HG02970 (cell line): ENCODE results near the gene CCSER1.
"Not testable (repeated sequence)": the region's sequence is repeated elsewhere in the genome, so short reads cannot be mapped to it uniquely, and the experiment has no call there.

ENCODE experiments used
- ATAC-seq: cut with Tn5 transposase; IDR thresholded peaks from one replicate; pipeline ENCODE4 v1.9.1; 2021; ENCODE audit warnings: mild to moderate bottlenecking, moderate library complexity, moderate number of reproducible peaks; ENCODE audit not compliant: unreplicated experiment, low FRiP score

The CCSER1 gene

DNA sequence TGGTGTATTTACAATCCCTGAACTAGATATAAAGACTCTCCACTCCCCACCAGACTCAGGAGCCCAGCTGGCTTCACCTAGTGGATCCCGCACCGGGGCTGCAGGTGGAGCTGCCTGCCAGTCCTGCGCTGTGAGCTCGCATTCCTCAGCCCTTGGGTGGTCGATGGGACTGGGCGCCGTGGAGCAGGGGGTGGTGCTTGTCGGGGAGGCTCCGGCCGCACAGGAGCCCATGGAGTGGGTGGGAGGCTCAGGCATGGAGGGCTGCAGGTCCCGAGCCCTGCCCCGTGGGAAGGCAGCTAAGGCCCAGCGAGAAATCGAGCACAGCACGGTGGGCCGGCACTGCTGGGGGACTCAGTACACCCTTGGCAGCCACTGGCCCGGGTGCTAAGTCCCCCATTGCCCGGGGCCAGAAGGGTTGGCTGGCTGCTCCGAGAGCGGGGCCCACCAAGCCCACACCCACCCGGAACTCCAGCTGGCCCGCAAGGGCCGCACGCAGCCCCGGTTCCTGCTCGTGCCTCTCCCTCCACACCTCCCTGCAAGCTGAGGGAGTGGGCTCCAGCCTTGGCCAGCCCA lies 1090.7 kb downstream of the CCSER1 start:
- not testable (repeated sequence) for ATAC-seq

DNA sequence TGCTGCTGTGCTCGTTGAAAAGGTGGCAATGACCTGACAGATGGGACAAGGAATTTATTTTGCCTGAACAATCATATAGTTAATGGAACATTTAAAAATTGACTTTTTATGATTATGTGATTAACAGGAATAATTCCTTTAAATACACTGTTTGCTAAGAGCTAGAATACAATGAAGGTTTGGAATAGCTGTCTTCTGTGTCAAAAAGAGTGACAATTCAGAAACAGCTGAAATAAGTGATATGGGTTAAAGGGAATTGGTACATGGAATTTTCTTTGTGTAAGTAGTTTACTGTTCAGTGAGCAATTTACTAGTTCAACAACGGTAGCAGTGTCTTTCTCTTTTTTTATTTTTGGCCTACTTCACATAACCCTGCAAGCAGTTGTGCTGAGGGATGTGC lies 1093.1 kb downstream of the CCSER1 start:
- no peak for ATAC-seq

DNA sequence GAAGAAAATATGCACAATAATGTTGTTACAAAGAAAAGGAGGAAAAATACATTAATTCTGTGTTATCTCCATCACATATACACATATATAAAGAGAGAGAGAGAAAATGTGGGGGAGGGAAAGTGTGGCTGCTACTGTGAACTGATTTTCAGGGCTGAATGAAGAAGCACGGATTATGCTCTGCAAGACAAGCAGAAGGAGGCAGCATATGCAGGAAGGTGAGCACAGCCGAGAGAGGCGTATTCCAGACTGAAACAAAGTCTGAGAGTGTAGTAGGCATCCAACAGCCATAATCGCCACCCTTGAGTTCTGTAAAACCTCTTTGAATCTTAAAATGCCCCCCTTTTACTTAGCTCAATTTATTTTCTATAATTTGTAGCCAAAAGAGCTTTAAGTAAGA lies 1094.8 kb downstream of the CCSER1 start:
- ATAC-seq: no peak

DNA sequence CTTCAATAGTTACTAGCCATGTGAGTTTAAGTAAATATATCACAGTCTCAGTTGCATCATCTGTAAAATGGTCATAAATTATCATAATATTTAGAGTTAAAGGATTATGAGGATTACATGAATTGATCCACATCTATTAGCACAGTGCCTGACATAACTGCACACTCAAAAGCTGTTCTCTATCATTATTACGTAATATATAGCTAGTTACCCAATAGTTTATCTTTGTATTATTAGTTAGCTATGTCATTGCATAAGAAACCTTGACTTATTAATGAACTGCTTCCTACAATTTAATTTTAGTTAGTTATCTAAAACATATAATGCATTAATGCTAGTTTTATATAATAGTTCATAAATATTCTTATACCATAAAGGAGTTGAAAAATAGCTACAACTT lies 1099.7 kb downstream of the CCSER1 start:
- ATAC-seq: no peak

DNA sequence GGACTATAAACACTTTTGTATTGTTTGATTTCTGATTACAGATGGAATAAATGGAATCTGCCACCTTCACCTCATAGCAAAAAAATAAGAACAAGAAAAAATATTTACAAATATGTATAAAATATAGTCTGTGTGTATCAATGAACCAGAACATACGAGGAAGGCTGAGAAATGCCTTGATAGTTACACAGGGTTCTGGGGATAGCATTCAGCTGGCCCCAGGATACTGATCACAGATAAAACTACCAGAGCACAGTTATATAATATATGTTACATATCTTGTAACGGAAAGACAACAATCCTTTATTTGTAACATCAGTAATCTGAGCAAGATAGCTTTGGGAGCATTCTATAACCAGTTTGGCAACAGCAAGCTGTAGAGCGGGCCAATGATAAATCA lies 1101.5 kb downstream of the CCSER1 start:
- ATAC-seq: no peak

DNA sequence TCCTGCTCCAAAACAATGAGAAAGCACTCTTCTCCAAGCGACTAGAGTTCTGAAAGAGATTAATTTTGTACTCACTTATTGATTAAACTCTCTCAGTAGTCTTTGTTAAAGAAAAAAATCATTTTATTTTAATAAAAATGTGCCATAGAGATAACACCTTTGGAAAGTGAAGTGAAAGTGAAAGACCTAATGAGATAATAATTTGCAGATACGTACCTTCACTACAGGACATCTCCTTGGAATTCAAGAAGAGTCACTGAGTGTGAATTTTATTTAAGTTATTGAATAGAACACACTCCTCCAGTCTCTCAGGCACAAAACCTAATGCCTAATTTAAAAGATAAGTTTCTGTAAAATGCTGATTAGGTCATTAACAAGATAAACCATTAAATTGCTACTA lies 1106.0 kb downstream of the CCSER1 start:
- ATAC-seq: no peak

DNA sequence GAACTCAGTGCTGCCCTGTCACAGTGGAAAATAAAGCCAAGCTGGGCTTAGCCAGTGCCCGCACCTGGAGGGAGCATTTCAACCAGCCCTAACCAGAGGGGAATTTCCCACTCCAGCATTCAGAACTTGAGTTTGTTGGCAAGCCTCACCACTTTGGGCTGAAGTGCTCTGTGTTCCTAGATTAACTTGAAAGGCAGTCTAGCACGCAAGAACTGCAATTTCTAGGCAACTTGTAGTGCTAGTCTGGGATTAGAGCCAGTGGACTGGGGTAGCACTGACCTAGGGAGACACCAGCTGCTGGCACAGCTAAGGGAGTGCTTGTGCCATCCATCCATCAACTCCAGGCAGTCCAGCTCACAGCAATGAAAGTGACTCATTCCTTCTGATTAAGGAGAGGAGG lies 1115.9 kb downstream of the CCSER1 start:
- no peak for ATAC-seq

DNA sequence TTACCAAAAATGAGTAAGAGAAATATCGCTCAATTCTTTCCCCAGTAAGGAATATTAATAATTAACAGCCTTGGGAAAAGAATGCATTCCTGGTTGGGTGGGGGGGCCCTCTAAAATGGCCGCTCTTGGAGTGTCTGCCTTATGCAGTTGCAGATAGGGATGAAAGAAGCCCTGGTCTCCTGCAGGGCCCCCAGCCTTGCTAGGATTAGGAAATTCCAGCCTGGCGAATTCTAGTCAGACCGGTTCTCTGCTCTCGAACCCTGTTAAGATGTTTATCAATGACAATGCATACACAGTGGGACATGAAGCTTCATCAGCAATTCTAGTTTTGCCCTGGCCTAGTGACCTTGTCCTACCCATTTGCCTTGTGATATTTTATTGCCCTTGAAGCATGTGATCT lies 1128.8 kb downstream of the CCSER1 start:
- ATAC-seq: no peak

DNA sequence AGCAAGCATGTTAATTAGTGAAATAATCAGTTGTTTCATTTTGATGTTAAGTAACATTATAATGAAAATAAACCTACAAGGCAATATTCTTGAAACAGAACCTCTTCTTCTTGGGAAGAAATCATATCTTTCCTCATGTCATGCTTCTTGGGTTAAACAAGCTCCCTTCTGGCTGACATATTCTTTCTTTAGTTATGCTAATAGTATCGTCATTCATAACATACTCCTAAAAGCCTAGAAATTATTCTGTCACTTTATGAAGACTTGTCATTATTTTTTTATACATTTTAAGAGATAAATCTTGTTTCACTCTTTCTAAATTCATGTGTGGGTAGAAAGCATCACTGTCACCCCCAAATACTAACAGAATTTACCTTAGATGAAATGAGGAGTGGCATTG lies 1129.6 kb downstream of the CCSER1 start:
- ATAC-seq: no peak

DNA sequence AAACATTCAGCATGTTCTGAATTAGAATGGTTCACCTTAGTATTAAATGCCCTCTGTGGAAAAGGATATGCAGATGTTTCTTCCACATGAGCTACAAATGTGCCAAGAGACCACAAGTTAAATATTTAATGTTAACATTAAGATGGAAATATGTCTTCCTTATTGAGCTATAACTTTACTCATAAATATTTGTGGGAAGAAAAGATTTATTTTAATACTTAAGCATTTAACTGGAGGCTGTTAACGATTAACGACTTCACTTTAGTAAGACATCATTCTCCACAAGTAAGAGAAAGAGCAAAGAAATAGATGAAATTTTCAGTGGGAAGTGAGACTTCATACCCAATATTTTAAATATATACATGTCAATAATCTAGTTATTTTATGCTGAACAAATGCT lies 1130.5 kb downstream of the CCSER1 start:
- ATAC-seq: no peak

DNA sequence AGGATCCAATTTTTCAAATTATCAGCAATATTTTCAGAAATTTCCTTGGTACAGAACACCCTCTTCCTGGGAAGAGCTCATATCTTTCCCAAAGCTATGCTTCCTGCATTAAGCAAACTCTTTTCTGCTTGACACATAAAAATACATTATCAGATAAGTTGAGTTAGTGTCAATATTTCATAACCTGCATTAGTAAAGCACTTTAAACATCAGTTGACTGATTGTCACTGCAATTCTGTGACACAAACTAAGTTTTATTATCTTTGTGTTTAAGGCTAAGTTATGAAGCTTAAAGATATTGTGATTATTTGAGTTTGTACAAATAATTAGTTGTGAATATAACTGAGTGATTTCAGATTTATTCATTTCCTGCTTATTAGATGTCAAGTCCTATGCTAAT lies 1131.1 kb downstream of the CCSER1 start:
- ATAC-seq: no peak

DNA sequence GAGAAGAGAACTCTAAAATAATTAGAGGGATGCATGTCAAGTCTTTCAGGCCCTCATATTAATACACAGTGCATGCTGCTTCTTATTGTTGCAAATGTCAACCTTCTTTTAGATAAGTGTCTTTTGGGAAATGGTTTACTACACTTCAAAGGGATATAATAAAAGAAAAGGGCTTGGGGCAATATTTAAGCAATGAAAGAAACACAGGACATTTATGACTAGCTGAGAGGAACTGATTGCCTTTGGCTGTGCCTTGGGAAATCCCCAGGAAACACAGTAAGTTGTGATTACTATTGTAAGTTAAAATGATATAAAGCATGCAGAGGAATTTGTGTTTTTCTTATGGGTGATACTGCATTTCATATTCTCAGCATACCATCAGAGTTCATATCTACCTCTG lies 1140.3 kb downstream of the CCSER1 start:
- ATAC-seq: no peak

DNA sequence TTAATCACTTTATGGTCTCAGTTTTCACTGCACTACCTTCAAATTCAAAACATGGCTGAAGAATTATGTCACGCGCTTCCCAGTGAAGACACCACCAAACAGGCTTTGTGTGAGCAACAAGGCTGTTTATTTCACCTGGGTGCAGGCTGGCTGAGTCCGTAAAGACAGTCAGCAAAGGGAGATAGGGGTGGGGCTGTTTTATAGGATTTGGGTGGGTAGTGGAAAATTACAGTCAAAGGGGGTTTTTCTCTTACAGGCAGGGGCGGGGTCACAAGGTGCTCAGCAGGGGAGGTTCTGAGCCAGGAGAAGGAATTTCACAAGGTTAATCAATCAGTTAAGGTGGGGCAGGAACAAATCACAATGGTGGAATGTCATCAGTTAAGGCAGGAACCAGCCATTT lies 1141.3 kb downstream of the CCSER1 start:
- not testable (repeated sequence) for ATAC-seq

DNA sequence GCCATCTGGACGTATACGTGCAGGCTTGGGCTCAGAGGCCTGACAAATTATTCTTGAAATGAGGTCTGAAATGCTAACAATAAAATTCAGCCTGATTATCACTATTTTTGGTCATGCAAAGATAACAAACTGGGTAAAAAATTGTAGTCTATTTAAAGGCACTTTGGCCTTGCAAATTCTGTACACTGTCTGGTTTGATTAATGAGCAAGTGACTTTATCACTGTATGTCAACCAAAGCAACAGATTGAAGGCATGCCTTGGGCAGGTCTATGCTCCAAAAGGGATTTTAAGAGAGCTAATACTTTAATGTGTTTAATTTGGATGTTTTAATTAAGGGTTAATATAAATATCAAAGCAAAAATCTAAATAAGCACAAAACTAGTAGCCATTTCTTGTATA lies 1141.7 kb downstream of the CCSER1 start:
- ATAC-seq: no peak

DNA sequence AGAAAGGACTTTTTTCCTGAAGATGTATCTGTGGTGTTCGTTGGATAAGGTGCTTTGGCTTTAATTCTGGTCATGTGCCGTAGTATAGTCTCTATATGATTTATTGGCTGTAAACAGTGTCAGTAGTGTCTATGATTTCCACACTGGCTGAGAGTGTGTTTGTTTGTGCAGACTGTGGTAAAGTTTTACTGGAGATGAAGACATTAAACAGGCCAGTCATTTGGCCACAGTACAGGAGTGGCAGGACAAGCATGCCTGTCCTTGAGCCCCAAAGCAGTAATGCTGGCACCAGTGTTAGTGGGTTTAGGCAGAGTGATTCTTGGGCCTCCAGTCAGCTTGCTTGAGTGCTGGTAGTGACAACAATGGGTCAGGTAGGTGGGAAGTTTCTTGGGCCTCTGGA lies 1152.7 kb downstream of the CCSER1 start:
- no peak for ATAC-seq

DNA sequence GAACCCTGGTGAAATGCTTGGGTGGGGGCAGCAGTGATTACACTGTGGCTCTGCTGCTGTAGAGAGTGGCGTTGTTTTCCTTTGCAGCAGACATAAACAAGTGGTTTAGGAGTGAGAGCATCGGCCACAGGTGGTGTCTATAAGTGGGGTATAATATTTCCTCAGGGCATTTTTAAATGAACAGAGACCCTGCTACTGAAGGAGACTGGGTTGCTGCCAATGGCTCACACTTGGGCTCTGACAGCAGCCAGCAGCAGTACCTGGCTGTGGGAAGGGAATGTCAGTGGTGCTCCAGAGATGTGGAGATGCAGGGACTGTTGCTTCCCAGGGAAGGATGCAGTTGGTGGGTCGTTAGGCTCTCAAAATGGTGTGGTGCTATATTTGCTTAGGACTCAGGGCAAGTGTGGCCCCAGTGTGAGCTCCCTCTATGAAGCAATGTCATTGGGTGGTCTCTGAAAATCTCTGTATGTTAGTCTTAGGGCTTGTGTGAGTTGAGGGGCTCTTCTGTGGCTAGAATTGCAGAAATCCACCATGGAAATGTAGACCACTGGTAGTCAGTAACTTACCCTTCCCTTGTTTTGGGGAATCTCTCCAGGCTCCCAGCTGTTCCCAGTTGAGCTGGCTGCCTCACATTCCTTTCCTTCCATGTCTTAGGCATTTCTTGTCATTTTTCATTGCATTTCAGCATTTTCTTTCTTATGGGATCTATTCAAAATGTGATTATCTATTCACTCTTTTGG lies 1153.5 kb downstream of the CCSER1 start:
- ATAC-seq: no peak

DNA sequence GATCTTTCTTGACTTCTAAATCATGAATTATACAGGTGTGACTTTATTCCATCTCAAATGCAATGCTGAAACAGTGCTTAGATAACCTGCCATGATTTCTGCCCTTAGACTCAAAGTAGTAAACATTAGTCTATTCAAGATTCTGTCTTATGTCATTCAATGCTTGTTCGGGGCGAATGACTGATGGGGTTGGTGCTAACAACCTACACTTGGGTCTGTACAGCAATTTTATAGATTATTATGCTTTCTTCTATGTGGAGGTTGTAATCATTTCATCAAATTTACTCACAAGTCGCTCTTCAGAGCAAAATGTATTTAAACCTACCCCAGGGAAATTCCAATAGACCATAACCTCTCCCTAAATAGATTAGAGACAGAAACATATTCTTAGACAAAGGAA lies 1155.0 kb downstream of the CCSER1 start:
- no peak for ATAC-seq

DNA sequence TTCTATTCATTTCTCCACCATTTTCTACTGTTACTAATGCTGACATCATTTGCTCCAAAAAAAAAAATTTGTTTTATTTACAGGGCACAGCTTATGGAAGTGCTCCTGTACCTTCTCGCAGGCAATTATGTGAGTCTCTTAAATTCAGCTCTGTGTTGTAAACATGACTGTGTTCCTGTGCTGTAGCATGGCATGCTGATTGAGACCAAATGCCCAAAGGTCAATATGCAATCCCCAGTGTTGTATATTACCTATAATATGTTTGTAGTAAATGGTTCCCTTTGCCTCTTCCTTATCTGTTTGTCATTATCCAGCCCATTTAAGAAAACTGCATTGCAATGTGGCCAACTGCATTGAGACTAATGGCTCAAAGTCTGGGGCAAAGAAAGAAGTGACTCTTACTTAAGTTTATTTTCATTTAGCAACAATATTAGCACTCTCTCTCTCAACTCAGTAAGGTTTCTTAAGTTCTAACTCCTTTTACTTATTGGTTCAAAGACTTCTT lies 1156.6 kb downstream of the CCSER1 start:
- ATAC-seq: no peak

DNA sequence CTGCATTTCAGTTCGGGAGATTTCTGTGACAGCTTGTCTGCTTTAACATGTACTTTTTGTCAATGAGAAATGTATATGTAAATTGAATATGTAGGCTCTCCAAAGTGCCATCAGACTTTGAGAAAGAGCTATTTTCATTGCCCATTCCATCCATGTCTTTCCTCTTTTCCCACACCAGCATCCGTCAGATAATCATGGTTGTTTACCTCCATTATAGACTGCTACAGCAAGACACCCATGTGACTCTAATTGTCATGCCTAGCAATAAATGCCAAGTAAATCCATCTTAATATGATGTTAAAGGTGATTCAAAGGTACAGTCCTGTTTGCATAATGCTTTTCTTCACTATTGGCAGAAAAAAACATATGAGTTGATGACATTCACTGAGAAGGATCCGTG lies 1157.3 kb downstream of the CCSER1 start:
- no peak for ATAC-seq

DNA sequence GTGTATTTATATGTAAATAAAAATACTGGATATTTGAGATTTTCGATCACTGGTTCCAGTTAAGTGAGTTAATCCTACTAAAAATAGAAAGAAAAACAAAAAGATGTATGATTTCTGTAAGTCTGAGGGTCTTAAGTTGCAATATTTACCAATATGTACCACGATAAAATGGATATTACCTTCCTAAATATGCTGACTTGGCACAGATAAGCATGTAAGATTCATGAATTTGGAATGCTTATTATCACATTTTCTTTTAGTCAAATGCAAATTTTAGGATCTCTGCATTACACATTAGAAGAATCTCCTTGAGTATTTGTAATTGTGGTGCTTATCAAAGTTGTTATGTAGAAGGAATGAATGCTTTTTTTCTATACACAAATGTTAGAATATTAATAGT lies 1158.3 kb downstream of the CCSER1 start:
- no peak for ATAC-seq

DNA sequence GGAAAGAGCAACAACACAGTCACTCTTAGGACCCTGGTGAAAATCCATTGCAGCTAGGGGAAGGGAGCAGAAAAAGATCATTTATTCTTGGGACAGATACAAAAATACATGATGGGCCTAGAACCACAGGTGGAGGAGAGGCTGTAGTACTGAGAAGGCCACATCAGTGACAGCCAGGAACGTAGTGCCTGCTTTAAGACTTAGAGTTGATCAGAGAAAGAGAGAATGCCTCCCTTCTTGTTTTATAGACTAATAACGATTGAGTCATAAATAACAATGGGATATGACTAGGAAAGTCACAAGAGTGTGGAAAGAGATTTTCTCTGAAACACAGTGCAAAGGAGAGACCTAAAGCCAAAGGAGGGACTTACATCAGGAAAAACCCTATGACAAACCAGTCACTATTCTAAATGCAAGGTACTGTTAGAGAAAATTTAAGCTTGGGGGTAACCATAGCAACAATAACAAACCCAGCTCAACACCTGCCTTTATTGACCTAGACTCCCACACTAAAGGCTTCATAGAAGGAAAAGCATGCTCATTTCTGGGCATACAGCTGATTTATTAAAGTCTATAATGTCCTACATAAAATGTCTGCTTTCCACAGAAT lies 1161.6 kb downstream of the CCSER1 start:
- ATAC-seq: no peak

DNA sequence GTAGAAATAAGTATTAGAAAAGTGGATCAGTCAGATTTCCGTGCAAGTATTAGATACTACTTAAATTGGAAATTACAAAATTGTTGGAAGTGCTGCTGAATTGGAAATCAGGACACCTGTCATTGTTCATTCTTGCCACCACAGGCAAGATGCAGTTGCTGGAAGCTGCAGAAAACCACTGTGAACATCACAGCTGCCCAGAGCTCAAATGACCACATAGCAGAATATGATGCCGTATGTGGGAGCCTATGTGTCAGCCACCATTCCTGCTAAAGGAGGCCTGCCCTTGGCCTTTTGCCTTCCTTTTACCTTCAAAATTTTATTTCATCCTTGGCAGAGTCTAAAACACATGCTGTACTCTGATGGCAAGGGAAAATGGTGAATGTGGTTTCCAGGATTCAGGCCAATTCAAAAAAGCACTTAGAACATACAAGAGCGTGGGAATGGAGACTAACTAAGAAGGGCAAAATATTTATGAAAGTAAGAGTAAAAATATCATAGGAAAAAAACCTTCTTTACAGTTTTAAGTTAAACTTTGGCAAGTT lies 1171.0 kb downstream of the CCSER1 start:
- ATAC-seq: no peak
